ENCODE measurements around the gene OPN4. TPM values are rescaled to one million over a fixed set of nuclear protein-coding genes. Genes with fewer than 3 reads are reported as not detected.

The OPN4 gene
- total RNA-seq, 1 donor from 2014 or later, result 0.41 TPM

DNA sequence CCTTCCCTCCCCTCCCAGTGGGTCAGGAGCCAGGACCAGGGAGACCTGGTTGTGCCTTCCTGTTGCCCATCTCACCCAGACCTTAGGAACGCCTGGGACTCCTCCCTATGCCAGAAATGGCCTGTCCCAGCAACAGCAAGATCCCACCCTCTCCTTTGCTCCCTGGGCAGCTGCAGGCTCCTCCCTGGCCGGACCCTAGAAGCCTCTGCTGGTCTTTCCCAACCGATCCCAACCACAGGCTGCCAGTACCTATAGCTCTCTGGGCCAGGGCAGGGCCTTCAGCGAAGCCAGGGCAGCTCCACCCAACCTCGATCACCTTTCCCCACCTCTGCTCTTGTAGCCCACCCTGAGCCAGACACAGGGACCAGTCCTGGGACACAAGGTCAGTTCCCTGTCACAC, 35.9 kb downstream of the OPN4 start:
- peak; percentile 18 for ATAC-seq
- DNase-seq (ENCODE audit: missing footprints), result no peak
- intact Hi-C loops (cut with DNase I), result no loop called here

DNA sequence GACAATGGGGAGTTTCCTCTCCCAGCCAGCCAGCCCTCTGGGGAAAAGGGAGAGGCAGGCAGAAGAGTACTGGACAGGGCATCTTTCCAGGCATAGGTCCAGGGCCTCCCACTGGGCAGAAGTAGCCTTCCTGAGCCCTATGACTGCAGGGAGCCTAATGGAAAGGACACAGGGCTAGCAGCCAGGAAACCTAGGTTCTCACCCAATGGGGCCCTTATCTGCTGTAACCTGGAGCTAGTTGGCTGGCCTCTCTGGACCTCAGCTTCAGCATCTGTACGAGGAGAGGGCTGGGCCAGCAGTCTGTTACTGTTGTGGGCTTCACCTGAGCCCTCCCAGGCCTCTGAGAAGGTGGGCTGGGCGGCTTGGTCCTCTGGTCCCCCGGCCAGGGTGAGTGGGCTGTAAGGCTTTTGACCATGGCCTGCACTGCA, 36.3 kb downstream of the OPN4 start:
- ATAC-seq (peak; percentile 21), DNase-seq (ENCODE audit: missing footprints) (no peak)
- intact Hi-C loops (cut with DNase I), result no loop called here

DNA sequence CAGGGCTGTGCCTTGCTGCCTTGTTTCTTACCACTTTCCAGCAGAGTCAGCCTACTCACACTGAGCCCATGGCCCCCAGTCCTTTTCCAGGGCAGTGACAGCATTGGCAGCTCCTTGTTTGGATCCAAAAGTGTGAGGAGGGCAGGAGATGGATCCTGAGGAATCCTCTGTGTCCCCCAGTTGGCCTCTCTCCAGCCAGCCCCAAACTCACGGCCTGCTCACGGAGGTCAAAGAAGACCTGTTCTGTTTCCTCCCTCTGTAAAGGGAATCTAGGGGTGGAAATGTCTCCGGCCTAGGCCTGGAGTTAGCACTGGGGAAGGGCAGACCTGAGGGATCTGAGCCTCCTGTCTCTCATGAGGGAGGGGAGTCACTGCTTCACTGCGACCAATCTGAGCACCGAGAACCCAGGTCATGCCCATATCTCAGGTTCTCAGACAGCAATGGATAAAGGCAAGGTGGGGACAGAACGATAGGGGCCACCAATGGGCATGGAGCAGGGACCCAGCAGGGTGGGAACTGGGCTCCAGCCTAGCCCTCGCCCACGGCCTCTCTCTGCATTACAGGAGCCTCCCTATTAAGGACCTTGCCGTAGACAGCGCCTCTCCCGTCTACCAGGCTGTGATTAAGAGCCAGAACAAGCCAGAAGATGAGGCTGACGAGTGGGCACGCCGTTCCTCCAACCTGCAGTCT, 37.1 kb downstream of the OPN4 start:
- ATAC-seq (peak; percentile 1), DNase-seq (ENCODE audit: missing footprints) (no peak)
- intact Hi-C loops (cut with DNase I), result no loop called here

DNA sequence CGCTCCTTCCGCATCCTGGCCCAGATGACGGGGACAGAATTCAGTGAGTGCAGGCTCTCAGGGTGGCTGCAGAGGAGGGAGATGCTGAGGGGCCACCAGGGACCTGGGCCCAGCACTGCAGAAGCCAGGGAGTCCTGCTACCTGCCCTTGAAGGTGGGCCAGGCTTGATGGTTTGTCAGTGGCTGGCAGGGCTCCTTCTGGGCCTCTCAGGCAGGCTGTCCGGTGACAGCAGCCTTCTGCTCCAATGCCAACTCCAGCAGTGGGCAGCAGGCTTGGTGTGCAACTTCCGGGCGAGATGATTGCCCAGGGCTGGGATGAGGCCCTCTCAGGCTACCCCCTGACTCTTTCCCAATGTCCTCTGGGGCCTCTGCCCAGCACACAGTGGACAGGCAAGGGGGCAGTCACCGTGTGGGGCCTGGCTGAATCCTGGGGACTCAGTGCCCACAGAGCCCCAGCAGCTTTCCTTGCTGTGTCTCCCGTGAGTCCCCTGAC, 37.7 kb downstream of the OPN4 start:
- DNase-seq (ENCODE audit: missing footprints), result no peak
- ATAC-seq, result no peak
- intact Hi-C loops (cut with DNase I), result no loop called here

GRCh38 chr10:86692664-86693063, 38.3 kb downstream of the OPN4 start:
- intact Hi-C loops (cut with DNase I), result no loop called here
- DNase-seq (ENCODE audit: missing footprints), result no peak
- no peak for ATAC-seq

GRCh38 chr10:86693275-86693674, 38.9 kb downstream of the OPN4 start:
- DNase-seq (ENCODE audit: missing footprints), result no peak
- no peak for ATAC-seq
- intact Hi-C loops (cut with DNase I), result no loop called here

DNA sequence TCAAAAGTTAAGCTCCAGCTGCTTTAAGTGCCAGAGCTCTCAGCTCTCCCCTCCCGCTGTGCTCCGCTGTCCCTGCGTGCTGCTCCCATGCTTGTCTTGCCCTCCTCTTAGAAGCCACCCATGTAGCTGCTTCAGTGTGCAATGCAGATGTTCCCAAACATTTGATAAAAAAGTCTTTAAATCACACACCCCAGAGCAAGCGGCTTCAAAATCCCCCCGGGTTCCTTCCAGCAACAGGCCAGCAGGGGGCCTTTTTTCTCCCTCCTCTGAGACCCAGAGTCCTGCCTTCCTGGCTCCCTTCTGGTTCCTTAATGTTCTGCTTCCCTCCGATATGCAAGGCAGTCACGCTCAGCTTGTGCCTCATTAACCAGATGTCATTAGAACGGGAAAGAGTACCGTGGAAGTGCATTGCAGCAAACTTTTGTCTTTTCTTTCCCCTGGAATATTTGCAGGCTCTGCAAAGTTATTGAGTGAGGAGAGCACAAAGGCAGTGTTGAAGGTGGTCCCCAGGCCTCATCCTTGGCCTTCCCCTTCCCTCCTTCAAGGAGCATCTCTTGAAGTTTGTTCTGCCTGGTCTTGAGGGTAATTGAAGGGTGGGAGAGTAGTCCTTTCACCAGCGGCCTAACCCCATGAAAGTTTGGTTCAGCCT, 39.5 kb downstream of the OPN4 start:
- intact Hi-C loops (cut with DNase I), result no loop called here
- DNase-seq (ENCODE audit: missing footprints) (no peak), ATAC-seq (no peak)

- no peak for ATAC-seq
- intact Hi-C loops (cut with DNase I), result loop anchor here (5.0 kb wide), 1 partner anchor 269 kb away; the partner anchor contains the start of gene ADIRF
- DNase-seq (ENCODE audit: missing footprints), result peak; percentile 20
Measured at GRCh38 chr10:86698207-86698940, 44.0 kb downstream of the OPN4 start.

DNA sequence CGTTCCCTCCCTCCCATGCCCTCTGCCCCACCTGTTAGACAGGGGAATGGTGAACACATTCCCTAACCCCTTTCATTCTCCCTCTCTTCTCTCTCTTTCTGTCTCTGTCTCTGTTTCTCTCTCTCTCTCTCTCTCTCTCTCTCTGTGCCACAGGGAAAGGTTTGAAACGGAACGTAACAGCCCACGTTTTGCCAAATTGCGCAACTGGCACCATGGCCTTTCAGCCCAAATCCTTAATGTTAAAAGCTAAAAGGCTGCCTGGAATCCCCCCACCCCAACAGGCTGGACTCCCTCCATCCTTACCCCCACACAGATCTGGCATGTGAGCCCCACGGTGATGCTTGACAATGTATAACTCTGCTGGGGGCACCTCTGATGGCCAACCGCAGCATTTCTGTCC, 44.8 kb downstream of the OPN4 start:
- DNase-seq (ENCODE audit: missing footprints) (no peak), ATAC-seq (no peak)
- intact Hi-C loops (cut with DNase I), result loop anchor here (5.0 kb wide), 1 partner anchor 268 kb away; the partner anchor contains the start of gene ADIRF

DNA sequence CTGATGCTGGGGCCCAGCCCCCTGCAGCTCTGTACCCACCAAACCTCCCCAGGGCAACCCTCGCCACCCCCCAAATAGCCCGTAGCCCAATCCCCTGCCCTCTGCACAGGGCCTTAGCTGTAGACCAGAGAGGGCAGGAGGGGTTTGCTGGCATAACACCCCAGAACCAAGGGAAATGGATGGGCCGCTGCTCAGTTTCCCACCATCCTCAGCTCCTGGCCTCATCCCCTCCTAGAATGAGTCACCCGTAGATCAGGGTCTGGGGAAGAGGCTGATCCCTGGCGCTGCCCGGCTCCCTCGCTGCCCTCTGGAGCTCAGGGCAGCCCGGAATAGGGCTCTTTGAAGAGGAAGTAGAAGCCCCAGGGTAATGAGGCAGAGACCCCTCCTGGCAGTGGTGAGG, 45.2 kb downstream of the OPN4 start:
- DNase-seq (ENCODE audit: missing footprints) (no peak), ATAC-seq (no peak)
- intact Hi-C loops (cut with DNase I), result loop anchor here (5.0 kb wide), 1 partner anchor 268 kb away; the partner anchor contains the start of gene ADIRF

DNA sequence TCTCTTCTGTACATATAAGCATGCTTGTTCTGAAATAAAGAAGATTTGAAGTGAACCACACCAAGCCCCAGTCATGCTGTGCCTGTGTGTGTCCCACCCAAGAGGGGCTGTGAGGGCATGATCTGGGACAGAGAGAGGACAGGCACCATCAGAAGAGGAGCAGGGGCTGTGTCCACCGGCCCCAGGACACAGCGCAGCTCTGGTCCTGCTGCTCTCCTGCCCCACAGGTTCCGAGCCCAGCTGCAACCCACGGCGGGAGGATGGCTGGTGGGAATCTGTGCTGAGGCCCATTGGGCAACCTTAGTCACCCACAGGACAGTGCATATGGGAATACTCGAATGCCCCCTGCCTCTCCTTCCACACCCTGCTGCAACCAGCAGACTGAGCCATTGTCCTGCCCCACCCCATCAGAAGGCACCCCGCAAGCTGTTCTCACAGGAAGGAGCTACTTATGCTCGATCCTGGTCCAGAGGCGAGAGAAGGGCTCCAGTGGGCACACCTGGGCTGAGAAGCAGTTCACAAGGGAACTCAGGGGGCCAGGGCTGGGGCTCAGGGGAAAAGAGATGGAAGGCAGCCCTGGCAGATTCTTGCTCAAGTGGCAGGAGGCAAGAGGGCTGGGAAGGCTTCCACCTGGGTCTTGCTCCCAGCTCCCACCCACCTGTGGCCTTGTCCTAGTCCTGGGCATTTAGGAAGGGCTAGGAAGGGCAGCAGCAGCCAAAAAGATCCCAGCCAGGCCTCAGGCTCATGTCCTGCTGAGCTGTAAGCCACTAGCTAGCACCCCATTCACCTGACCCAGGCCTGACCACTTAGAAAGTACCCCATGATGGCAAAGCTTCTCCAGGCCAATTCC, 45.9 kb downstream of the OPN4 start:
- no peak for ATAC-seq
- intact Hi-C loops (cut with DNase I), result loop anchor here (5.0 kb wide), 1 partner anchor 267 kb away; the partner anchor contains the start of gene ADIRF
- DNase-seq (ENCODE audit: missing footprints), result peak; percentile 21

DNA sequence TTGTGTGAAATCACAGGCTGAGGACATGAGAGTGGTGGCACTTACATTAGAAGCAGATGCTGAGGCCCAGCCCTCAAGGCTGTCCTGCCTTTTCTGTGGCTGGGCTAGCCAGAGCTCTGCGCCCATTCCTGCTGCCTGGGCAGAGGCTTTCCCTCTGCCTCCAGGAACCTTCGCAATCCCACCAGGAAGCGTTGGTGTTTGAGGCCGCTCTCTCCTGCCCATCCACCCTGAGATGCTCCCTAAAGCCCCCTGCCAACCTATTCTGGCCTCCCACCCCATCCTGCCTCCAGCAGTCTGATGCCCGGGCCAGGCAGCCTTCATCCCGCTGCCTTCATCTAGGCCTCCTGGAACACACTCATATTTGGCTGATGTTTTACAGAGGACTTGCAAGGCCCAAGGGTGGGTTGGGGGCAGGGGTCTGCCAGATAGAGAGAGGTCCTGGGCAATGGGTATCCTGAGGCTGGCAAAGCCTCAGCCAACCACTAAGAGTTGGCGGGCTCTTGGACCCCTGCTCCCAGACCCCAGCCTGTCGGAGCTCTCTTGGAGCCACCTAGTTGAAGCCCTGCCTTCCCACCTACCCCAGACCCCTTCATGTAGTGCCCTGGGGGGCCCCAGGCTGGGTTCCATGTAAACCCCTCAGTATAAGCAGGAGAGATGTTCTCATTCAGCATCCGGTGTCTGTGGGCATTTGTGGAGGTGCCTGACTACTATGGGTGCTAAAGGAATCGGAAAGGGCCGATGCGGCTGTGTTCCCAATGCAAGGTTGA, 46.7 kb downstream of the OPN4 start:
- DNase-seq (ENCODE audit: missing footprints) (peak; percentile 31), ATAC-seq (peak; percentile 3)
- intact Hi-C loops (cut with DNase I), result no loop called here

DNA sequence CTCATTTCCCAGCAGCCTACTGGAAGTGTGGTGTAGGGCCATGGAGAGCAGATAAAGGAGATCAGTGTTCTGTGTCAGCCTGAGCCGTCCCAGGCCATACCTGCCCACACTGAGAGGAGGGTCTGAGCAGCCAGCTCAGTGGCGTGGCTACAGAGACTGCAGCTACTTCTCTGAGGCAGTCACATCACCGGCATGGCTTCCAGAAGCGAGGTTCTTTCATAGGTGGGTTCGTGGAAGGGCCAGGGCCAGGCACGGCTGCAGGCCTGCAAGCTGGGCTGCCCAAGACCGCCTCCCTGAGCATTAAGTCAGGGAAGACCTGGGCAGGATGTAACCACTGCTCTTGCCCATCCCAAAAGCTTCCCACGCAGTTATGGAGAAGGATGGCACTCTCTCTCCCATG, 48.8 kb downstream of the OPN4 start:
- DNase-seq (ENCODE audit: missing footprints) (peak; percentile 27), ATAC-seq (peak; percentile 12)
- intact Hi-C loops (cut with DNase I), result no loop called here

DNA sequence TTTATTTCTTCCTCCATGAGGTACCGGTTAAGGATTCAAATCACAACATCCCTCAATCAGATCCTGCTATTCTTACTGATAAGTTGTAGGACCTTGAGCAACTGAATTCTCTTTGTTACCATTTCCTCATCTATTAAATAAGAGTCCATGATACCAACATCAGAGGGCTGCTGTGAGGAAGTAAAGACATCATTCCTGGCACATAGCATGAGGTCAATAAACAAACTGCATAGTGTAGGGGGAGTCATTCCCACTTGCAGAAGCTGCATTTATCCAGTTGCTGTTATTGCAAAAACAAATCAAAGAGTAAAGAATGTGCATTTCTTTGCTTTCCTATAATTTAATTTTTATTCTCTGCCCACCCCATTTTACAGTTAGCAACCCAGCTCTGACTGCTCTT, 50.8 kb downstream of the OPN4 start:
- DNase-seq (ENCODE audit: missing footprints), result no peak
- no peak for ATAC-seq
- intact Hi-C loops (cut with DNase I), result no loop called here

DNA sequence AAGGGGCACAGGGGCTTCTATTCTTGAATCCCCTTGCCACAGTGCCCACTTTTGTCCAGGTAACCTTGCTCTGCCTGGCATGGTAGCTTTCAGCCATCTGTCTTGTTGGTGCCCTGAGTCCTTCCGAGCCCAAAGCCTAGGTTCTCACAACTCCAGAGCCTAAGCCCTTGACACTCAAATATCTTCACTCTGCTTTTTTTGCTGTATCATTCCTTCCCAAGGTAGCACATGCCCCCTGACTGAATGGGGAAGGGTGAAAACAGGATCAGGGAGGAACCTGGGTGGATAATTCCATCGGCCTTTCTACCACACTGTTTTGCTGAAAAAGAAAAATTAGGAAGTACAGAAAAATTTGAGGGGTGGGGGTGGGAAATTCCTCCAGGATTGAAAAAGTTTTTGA, 51.6 kb downstream of the OPN4 start:
- DNase-seq (ENCODE audit: missing footprints) (no peak), ATAC-seq (no peak)
- intact Hi-C loops (cut with DNase I), result no loop called here

DNA sequence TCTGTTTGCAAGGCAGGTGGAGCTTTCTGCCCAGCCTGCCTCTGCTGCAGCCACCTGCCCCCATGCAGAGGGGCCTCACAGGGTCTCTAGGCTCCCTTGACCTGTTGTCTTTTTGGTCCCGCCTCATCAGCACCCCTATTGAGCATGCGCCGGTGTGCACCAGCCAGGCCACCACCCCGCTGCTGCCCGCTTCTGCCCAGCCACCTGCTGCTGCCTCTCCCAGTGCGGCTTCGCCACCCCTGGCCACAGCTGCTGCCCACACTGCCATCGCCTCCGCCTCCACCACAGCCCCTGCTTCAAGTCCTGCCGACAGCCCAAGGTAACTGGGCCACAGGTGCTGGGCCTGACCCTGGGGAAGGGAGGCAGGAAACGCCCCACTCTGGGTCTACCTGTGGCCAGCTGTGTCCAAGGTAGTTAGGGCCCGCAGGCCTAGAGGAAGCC, 52.1 kb downstream of the OPN4 start:
- peak; percentile 62 for DNase-seq (ENCODE audit: missing footprints)

DNA sequence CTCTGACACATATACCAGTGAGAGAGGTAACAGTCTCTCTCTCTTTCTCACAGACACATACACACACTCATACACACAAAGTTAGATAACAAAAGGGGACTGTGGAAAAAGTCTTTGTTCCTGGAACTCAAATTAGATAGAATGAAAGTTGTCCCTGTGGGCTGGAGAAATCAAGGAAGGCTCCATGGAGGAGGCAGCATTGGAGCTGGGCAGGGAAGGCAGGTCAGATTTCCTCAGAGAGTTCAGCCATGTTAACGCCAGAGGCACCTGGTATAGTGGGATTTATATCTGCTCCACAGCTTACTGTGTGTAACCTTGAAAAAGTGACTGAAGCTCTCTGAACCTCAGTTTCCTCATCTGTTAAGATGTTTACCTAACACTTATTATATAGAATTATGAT, 52.6 kb downstream of the OPN4 start:
- peak; percentile 25 for DNase-seq (ENCODE audit: missing footprints)
- ATAC-seq, result no peak
- intact Hi-C loops (cut with DNase I), result no loop called here

More for the DNA sequence above, 52.1 kb downstream of the OPN4 start:
- intact Hi-C loops (cut with DNase I), result no loop called here
- ATAC-seq, result no peak

DNA sequence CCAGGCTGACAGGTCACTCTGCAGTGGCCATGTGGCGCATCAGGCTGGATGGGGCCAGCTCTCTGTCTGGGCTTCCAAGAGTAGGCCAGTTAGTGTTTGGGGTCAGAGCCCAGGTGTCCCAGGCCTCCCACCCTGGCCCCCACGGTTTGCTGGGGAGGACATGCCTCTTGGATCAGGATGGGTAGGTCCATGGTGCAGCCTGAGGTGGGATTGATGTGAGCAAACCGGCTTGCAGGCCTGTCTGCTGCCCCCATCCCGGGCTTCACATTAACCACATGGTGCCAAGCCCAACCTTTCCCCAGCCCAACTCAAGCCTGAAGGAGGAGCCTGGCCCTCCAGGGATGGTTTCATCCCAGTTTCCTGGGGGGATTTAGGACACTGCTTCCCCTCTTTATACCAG, 53.2 kb downstream of the OPN4 start:
- ATAC-seq, result no peak
- peak; percentile 52 for DNase-seq (ENCODE audit: missing footprints)
- intact Hi-C loops (cut with DNase I), result no loop called here

All from Right ventricle myocardium inferior (tissue), 1 donor.